Naive thymus-derived CD4-positive, alpha-beta T cell (primary cell): Measurements from ENCODE around the gene TRPC4. TPM values are rescaled to one million over a fixed set of nuclear protein-coding genes. Genes with fewer than 3 reads are reported as not detected.

Experiments
- ATAC-seq: fragments of 150-1000 bp; cut with Tn5 transposase; 2 replicates; pipeline ENCODE4 v1.10.0; 2021; ENCODE audit warnings: mild to moderate bottlenecking, moderate library complexity
- CTCF ChIA-PET: fragments of 350-600 bp; sonication (Branson Sonifier 250); formaldehyde crosslinking; loops from one replicate; lab custom pipeline; 2021; ENCODE audit warnings: antibody characterized with exemption; lab: Charles Lee
- POLR2A ChIA-PET: fragments of 350-600 bp; sonication (Branson Sonifier 250); formaldehyde crosslinking; loops from one replicate; lab custom pipeline; 2021; ENCODE audit warnings: antibody characterized with exemption, inconsistent platforms; lab: Charles Lee
- DNase-seq, 9 donors: peaks; one replicate each; pipeline versions ENCODE4 v3.0.0 to v3.0.0-alpha.2; 2020 to 2022; ENCODE audit warnings: mixed read lengths in 1 of 9
- H3K27ac ChIP-seq: one replicate; pipeline ENCODE4 v1.7.0; 2013; ENCODE audit warnings: mild to moderate bottlenecking, low read depth, low read length, moderate library complexity
- H3K27me3 ChIP-seq, 2 donors: one replicate each; pipeline ENCODE4 v1.7.0; 2013; ENCODE audit warnings: low read length in 2 of 2, mild to moderate bottlenecking in 2 of 2, moderate library complexity in 2 of 2; ENCODE audit not compliant: control insufficient read depth in 2 of 2, insufficient read depth in 2 of 2
- H3K36me3 ChIP-seq, 3 experiments: 1 replicate in 2 of 3; 2 replicates in 1 of 3; pipeline ENCODE4 v1.7.0; 2013; ENCODE audit warnings: low read length in 3 of 3, mild to moderate bottlenecking in 3 of 3, moderate library complexity in 1 of 3; ENCODE audit not compliant: insufficient read depth in 3 of 3, control insufficient read depth in 2 of 3
- H3K4me1 ChIP-seq, 2 donors: one replicate each; pipeline ENCODE4 v1.7.0; 2013; ENCODE audit warnings: low read length in 2 of 2, mild to moderate bottlenecking in 2 of 2, moderate library complexity in 1 of 2; ENCODE audit not compliant: control insufficient read depth in 2 of 2, insufficient read depth in 2 of 2
- H3K4me3 ChIP-seq: 2 replicates; pipeline ENCODE4 v1.7.0; 2013; ENCODE audit warnings: mild to moderate bottlenecking, low read length
- H3K9me3 ChIP-seq, 3 experiments: 1 replicate in 2 of 3; 2 replicates in 1 of 3; pipeline ENCODE4 v1.7.0; 2013; ENCODE audit warnings: low read length in 3 of 3; ENCODE audit not compliant: control insufficient read depth in 2 of 3
- H3K27ac Mint-ChIP-seq, 9 donors: one replicate each; pipeline ENCODE4 v1.8.0; 2020 to 2022; ENCODE audit warnings: mixed read lengths in 9 of 9, mild to moderate bottlenecking in 8 of 9, moderate library complexity in 5 of 9, inconsistent platforms in 2 of 9
- H3K27me3 Mint-ChIP-seq, 5 donors: one replicate each; pipeline ENCODE4 v1.8.0; 2021 to 2022; ENCODE audit warnings: mixed read lengths in 5 of 5, mild to moderate bottlenecking in 1 of 5
- H3K36me3 Mint-ChIP-seq, 5 donors: one replicate each; pipeline ENCODE4 v1.8.0; 2020 to 2022; ENCODE audit warnings: mixed read lengths in 5 of 5, mild to moderate bottlenecking in 3 of 5, inconsistent platforms in 1 of 5
- H3K4me1 Mint-ChIP-seq, 7 donors: one replicate each; pipeline ENCODE4 v1.8.0; 2020 to 2022; ENCODE audit warnings: mixed read lengths in 7 of 7, mild to moderate bottlenecking in 3 of 7, inconsistent platforms in 1 of 7
- H3K4me3 Mint-ChIP-seq, 10 donors: one replicate each; pipeline ENCODE4 v1.8.0; 2020 to 2022; ENCODE audit warnings: mild to moderate bottlenecking in 10 of 10, mixed read lengths in 10 of 10, moderate library complexity in 6 of 10, inconsistent platforms in 2 of 10
- H3K9me3 Mint-ChIP-seq, 11 donors: one replicate each; pipeline ENCODE4 v1.8.0; 2020 to 2022; ENCODE audit warnings: mixed read lengths in 11 of 11, mild to moderate bottlenecking in 4 of 11, inconsistent platforms in 1 of 11, moderate library complexity in 1 of 11
- intact Hi-C, 2 donors: fragments of 100-400 bp; cut with micrococcal nuclease; formaldehyde crosslinking; loops; one replicate each; pipeline ENCODE4 v1.15.1; 2023
- polyA plus RNA-seq, 2 donors: library from polyadenylated mRNA; unstranded; fragments of 300-500 nt; fragmentation: Illumina TruSeq; gene quantifications; one replicate each; pipeline ENCODE4 v1.2.3, GENCODE V29; 2021
- total RNA-seq, 6 experiments: library from RNA in 5 of 6; stranded (reverse) in 5 of 6; gene quantifications; 1 replicate in 5 of 6; 2 replicates in 1 of 6; pipeline ENCODE4 v1.2.3 and lab custom pipeline; 2021 to 2026

The TRPC4 gene
- total and polyA plus RNA-seq, 7 experiments from 2014 or later, result not detected

- H3K27ac Mint-ChIP-seq, result no peak overlapping the region
- ChIA-PET CTCF (no interaction called here), POLR2A (no interaction called here)
- no peaks in the 10 kb centered on the region for H3K4me1 Mint-ChIP-seq
- no peaks in the 10 kb centered on the region for H3K36me3 Mint-ChIP-seq
- Histone ChIP-seq H3K4me3 (no peak overlapping the region), H3K9me3 (no peaks in the 10 kb centered on the region), H3K27me3 (no peaks in the 10 kb centered on the region), H3K36me3 (no peaks in the 10 kb centered on the region), H3K27ac (no peak overlapping the region), H3K4me1 (no peaks in the 10 kb centered on the region)
- peaks cover 0 to 4% (median 0%) of the 10 kb centered on the region in 5 donors for H3K27me3 Mint-ChIP-seq
- DNase-seq (no peak), ATAC-seq (no peak)
- no peak overlapping the region for H3K4me3 Mint-ChIP-seq
- intact Hi-C loops, result no loop called here
- H3K9me3 Mint-ChIP-seq, result peaks cover 0 to 16% (median 2%) of the 10 kb centered on the region in 11 donors
Measured at GRCh38 chr13:37701306-37701705, 168.3 kb downstream of the TRPC4 start.

- H3K36me3 Mint-ChIP-seq, result no peaks in the 10 kb centered on the region
- ChIA-PET CTCF (no interaction called here), POLR2A (no interaction called here)
- H3K9me3 Mint-ChIP-seq, result peaks cover 0 to 16% (median 2%) of the 10 kb centered on the region in 11 donors
- Histone ChIP-seq H3K4me3 (no peak overlapping the region), H3K9me3 (no peaks in the 10 kb centered on the region), H3K4me1 (no peaks in the 10 kb centered on the region), H3K27ac (no peak overlapping the region), H3K27me3 (no peaks in the 10 kb centered on the region), H3K36me3 (no peaks in the 10 kb centered on the region)
- DNase-seq, result no peak
- no peak overlapping the region for H3K4me3 Mint-ChIP-seq
- no peaks in the 10 kb centered on the region for H3K4me1 Mint-ChIP-seq
- no peak overlapping the region for H3K27ac Mint-ChIP-seq
- intact Hi-C loops, result no loop called here
- peaks cover 0 to 4% (median 0%) of the 10 kb centered on the region in 5 donors for H3K27me3 Mint-ChIP-seq
- ATAC-seq, result no peak
Measured at GRCh38 chr13:37700887-37701286, 168.7 kb downstream of the TRPC4 start.

- Histone ChIP-seq H3K4me1 (no peaks in the 10 kb centered on the region), H3K4me3 (no peak overlapping the region), H3K27me3 (no peaks in the 10 kb centered on the region), H3K27ac (no peak overlapping the region), H3K36me3 (no peaks in the 10 kb centered on the region), H3K9me3 (no peaks in the 10 kb centered on the region)
- Mint-ChIP-seq H3K4me3 (no peak overlapping the region), H3K9me3 (peaks cover 0 to 27% (median 2%) of the 10 kb centered on the region in 11 donors), H3K36me3 (no peaks in the 10 kb centered on the region), H3K27ac (no peak overlapping the region), H3K4me1 (no peaks in the 10 kb centered on the region), H3K27me3 (no peaks in the 10 kb centered on the region)
- ATAC-seq (no peak), DNase-seq (no peak)
- intact Hi-C loops, result no loop called here
- ChIA-PET POLR2A (no interaction called here), CTCF (no interaction called here)
Measured at GRCh38 chr13:37695200-37695599, 174.4 kb downstream of the TRPC4 start.

DNA sequence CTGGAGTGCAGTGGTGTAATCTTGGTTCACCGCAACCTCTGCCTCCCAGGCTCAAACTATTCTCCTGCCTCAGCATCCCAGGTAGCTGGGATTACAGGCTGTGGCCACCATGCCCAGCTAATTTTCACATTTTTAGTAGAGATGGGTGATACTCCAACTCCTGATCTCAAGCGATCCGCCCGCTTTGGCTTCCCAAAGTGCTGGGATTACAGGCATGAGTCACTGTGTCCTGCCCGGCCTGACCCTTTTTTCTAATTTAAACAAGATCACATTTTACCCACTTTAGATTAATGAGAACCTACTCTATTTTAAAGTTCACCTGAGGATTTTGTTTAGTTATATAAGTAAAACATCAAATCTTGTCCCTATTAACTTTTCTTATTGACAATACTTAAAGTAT, 179.2 kb downstream of the TRPC4 start:
- no peaks in the 10 kb centered on the region for H3K9me3 ChIP-seq
- Mint-ChIP-seq H3K27me3 (peaks cover 0 to 4% (median 0%) of the 10 kb centered on the region in 5 donors), H3K9me3 (peaks cover 0 to 7% (median 3%) of the 10 kb centered on the region in 11 donors), H3K4me3 (no peak overlapping the region), H3K4me1 (no peaks in the 10 kb centered on the region), H3K27ac (no peak overlapping the region), H3K36me3 (no peaks in the 10 kb centered on the region)
- H3K4me3 ChIP-seq, result no peak overlapping the region
- DNase-seq (no peak), ATAC-seq (no peak)
- H3K4me1 ChIP-seq, result no peaks in the 10 kb centered on the region
- H3K27ac ChIP-seq, result no peak overlapping the region
- intact Hi-C loops, result no loop called here
- CTCF ChIA-PET, result no interaction called here
- no peaks in the 10 kb centered on the region for H3K36me3 ChIP-seq
- POLR2A ChIA-PET, result no interaction called here
- H3K27me3 ChIP-seq, result no peaks in the 10 kb centered on the region

GRCh38 chr13:37686501-37686900, 183.1 kb downstream of the TRPC4 start:
- Mint-ChIP-seq H3K36me3 (no peaks in the 10 kb centered on the region), H3K27ac (peak overlapping the region in 1 of 9 donors; percentile 42), H3K27me3 (peaks cover 0 to 4% (median 0%) of the 10 kb centered on the region in 5 donors), H3K4me1 (no peaks in the 10 kb centered on the region), H3K4me3 (no peak overlapping the region), H3K9me3 (peaks cover 0 to 5% (median 0%) of the 10 kb centered on the region in 11 donors)
- intact Hi-C loops, result no loop called here
- no peaks in the 10 kb centered on the region for H3K27me3 ChIP-seq
- ChIA-PET POLR2A (no interaction called here), CTCF (no interaction called here)
- no peaks in the 10 kb centered on the region for H3K9me3 ChIP-seq
- no peak overlapping the region for H3K4me3 ChIP-seq
- no peaks in the 10 kb centered on the region for H3K4me1 ChIP-seq
- DNase-seq (no peak), ATAC-seq (no peak)
- H3K36me3 ChIP-seq, result no peaks in the 10 kb centered on the region
- H3K27ac ChIP-seq, result no peak overlapping the region

DNA sequence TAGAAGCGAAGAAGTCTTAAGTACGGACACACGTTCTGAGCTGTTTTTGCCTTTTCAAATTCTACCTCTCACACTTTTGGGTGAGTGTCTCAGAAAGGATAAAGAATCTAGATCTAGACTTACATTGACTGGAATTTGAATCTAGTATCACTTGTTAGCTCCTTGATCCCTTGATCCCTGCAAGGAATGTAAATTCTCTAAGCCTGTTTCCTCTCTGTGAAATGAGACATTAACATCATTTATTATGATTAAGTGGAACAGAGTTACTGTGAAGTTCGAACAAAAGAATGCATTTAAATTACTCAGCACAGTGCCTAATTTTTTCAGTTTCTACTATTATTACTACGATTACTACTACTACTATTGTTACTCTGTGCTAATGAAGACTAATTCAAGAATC, 184.4 kb downstream of the TRPC4 start:
- Mint-ChIP-seq H3K36me3 (no peaks in the 10 kb centered on the region), H3K4me3 (no peak overlapping the region), H3K9me3 (peaks cover 0 to 5% (median 0%) of the 10 kb centered on the region in 11 donors), H3K4me1 (no peaks in the 10 kb centered on the region), H3K27ac (no peak overlapping the region), H3K27me3 (peaks cover 0 to 4% (median 0%) of the 10 kb centered on the region in 5 donors)
- DNase-seq, result no peak
- H3K4me3 ChIP-seq, result no peak overlapping the region
- no peaks in the 10 kb centered on the region for H3K27me3 ChIP-seq
- no peaks in the 10 kb centered on the region for H3K36me3 ChIP-seq
- intact Hi-C loops, result no loop called here
- ChIA-PET CTCF (no interaction called here), POLR2A (no interaction called here)
- no peaks in the 10 kb centered on the region for H3K4me1 ChIP-seq
- no peaks in the 10 kb centered on the region for H3K9me3 ChIP-seq
- no peak overlapping the region for H3K27ac ChIP-seq
- ATAC-seq, result no peak

- Mint-ChIP-seq H3K4me1 (no peaks in the 10 kb centered on the region), H3K27ac (no peak overlapping the region), H3K9me3 (peaks cover 0 to 5% (median 0%) of the 10 kb centered on the region in 11 donors), H3K27me3 (peaks cover 0 to 4% (median 0%) of the 10 kb centered on the region in 5 donors), H3K4me3 (no peak overlapping the region), H3K36me3 (no peaks in the 10 kb centered on the region)
- ChIA-PET CTCF (interaction anchor here (0.7 kb wide), 1 partner anchor 1263 kb away, joined by 3 read pairs; no protein-coding TSS in a partner anchor), POLR2A (no interaction called here)
- intact Hi-C loops, result no loop called here
- no peaks in the 10 kb centered on the region for H3K4me1 ChIP-seq
- ATAC-seq (no peak), DNase-seq (no peak)
- H3K27ac ChIP-seq, result no peak overlapping the region
- H3K36me3 ChIP-seq, result no peaks in the 10 kb centered on the region
- no peaks in the 10 kb centered on the region for H3K9me3 ChIP-seq
- H3K4me3 ChIP-seq, result no peak overlapping the region
- no peaks in the 10 kb centered on the region for H3K27me3 ChIP-seq
Measured at GRCh38 chr13:37682496-37682895, 187.1 kb downstream of the TRPC4 start.
